Measurements from ENCODE around the gene BACE2.
A peak's percentile ranks its signal among the peaks of the same experiment; 100 is the strongest.
"Not testable (repeated sequence)": the region's sequence is repeated elsewhere in the genome, so short reads cannot be mapped to it uniquely, and the experiment has no call there.

The BACE2 gene

DNA sequence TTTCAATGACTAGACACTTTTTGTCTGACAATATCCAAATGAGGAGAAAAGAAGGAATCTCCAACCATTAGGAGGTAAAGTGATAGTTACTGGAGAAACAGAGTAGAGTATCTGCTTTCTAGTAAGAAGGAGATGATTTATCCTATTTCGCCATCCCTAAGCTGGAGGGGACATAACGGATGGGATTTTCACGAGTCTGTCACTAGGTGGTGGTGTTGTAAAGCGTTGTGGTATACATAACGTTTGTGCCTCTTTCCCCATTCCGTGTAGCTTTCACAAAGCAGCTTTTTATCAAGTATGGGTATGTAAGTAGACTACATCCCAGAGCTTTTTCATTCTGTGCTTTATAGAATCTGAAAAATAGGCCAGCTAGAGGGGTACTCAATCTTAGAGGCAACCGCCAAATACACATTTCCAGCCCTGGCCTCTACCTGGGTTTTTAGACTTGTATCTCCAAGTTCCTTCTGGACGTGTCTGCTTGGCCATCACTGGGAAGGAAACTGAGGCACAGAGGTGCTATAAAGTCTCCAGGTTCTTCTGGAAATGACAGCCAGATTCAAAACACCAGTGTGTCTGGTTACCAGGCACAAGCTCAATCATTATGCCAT lies 115.4 kb downstream of the BACE2 start:
- peak; percentile 79 to 89 for DNase-seq

DNA sequence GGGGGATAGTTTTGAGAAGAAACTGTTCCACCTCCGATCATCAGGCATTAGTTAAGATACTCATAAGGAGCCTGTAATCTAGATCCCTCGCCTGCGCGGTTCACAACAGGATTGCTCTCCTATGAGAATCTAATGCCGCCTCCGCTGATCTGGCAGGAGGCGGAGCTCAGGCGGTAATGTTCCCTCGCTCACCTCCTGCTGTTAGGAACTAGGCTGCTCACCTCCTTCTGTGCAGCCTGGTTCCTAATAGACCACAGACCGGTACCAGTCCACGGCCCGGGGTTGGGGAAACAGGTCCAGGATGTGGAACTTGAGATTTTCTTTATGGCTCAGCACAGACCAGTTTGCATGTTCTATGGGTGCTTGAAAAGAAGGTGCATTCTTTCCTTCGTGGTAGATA lies 121.5 kb downstream of the BACE2 start:
- DNase-seq: no peak

DNA sequence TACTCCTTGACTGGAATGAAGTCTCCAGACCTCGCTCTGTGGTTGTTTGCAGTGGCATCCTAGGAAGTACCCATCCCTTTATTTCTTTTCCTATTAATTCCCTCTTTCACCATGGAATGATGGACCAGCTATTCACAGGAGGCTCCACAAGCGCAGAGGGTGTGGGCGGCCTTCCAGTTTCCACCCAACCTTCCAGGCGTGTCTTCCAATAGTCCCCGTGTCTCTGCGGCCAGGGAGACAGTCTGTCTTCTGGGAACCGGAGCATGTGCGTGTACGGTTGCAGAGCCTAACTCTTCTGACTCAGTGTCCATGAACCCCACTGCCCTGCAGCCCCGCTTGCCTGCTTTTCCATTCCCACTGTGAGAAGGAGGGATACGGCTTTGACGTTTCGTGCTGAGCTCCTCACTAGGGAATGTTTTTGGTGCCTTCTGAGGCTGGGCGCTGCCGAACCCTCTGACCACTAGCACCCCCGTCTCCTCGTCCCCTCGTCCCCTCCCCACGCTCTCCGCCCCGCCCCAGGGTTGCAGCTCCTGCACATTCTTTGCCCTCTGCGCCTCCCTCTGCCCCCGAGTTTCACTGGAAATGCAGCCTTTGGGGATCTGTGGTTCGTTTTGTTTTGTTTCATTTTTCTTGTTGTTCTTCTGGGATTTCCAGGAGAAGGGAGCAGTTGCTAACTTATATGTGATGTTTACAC lies 122.3 kb downstream of the BACE2 start:
- no peak for DNase-seq

DNA sequence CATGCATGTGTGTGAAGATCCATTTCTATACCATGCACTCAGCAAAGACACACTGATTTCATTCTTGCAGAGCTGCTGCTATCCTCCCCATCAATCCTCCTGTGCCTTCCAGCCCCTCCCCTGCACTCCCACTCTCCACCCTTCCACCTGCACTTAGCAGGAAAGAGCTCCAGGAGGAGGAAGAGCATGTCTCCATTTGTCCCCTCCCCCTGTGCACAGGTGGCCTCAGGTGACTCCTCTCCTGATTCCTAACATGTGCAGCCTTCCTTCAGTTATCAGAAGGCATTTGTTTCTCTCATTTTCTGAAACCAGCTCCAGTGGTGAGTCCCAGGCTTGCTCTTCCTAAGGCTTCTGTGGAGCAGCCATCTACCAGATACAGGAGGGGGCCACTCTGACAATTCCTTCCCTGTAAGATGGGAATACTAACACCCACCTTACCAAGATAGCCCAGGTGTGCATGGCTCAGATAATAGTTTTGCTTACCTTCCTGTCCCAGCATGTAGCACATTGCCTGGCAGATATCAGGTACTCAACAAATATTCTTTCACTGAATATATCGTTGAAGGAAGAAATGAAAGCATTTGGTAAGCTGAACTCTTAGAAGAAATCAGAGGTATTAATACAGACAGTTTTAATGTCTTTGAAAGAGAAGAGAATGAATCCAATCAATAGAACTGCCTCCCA lies 126.7 kb downstream of the BACE2 start:
- no peak for DNase-seq

DNA sequence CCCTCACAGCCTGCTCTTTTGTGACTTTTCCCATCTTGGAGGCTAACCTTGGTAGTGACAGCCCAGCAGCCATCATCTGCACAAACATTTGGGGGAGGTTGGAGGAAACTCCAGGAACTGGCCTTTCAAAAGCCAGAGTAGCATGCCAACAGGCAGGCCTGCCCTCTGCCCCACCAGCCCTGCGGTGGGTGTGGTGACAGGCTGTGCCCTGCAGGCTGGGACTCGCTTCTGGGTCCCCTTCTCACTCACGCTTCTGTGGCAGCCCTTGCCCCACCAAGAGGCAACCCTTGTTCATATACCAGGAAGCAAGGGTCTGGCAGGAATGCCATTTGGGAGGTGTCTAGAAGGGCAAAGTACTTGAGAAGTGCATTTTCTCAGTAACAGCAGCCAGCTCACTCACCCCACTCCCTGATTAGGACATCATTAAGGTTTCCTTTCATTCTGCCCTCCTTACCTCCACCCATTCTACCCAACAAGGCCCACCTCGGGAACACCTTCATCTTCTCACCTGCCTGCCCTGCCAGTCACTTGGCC lies 127.8 kb downstream of the BACE2 start:
- DNase-seq: no peak

DNA sequence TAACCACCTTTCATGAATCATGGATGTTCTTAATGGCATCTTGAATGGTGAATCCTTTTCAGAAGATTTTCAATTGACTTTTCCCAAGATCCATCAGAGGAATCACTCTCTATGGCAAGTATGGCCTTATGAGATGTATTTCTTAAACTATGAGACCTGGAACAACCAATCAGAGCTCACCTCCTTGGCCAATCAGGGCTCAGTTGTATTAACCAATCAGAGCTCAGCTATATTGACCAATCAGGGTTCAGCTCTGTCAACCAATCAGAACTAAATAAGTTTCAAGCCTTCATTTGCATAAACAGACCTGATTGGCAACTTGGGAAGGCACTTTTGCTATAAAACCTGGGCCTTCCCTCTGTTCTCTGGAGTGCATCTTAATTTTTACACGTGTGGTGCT lies 135.0 kb downstream of the BACE2 start:
- no peak for DNase-seq

DNA sequence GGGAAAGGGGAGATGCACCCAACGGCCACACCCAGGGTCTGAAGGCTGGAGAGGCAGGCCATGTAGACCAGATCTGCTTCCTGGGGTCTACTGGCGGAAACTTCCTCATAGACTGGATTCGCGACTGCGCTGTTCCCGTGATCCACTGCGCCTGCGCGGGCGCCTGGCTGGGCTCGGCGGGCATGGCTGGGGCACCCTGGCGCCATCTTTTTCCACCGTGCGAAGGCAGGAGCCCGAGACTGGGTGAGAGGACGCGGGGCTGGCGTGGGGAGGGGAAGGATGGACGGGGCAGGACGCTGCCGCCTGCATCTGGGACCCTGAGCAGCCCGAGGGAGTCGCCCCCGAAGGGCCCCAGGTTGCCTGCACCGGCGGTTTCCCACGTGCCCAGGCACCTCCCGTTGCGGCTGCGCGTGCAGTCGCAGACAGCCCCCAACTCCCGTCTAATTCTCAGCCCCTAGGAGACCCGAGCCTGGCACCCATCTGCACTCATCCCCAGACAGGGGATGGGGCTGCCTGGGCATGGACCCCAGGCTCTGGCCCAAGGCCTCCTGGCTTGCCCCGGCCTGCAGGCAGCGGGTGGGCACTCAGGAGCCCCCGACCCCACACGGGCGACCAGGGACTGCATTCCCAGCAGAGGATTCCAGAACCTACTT lies 136.2 kb downstream of the BACE2 start:
- no peak for DNase-seq

DNA sequence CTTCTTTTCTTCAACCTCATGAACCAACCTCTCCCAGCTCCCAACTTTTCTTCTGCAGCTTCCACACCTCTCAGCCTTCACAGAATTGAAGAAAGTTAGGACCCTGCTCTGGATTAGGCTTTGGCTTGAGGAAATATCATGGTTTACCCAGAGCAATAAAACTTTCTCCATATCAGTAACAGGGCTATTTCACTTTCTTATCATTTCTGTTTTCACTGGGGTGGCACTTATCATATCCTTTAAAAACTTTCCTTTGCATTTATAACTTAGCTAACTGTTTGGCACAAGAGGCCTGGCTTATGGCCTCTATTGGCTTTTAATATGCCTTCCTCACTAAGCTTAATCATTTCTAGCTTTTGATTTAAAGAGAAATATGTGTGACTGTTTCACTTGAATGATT lies 139.3 kb downstream of the BACE2 start:
- DNase-seq: no peak

DNA sequence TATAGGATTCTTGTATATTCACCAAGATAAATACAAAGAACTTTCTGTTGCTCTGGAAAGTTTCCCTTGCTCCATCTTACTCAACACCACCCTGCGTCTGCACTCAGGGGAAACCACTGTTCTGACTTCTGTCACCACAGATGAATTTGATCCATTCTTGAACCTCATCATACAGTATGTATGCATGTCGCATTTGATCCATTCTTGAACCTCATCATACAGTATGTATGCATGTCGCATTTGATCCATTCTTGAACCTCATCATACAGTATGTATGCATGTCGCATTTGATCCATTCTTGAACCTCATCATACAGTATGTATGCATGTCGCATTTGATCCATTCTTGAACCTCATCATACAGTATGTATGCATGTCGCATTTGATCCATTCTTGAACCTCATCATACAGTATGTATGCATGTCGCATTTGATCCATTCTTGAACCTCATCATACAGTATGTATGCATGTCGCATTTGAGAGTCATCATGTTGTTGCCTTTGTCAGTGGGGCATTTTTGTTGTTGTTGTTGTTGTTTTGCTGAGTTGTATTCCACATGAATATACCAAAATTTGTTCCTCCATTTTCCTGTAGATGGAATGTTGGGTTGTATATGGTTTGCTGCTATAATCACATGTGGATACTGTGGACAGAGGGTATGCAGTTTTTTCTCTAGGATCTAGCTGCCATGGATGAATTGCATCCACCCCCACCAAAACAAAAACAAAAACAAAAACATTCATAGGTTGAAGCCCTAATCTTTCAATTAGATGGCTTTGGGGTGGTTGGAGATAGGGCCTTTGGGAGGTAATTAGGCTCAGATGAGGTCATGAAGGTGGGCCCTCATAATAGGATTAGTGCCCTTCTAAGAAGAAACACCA lies 145.6 kb downstream of the BACE2 start:
- DNase-seq: not testable (repeated sequence)

DNA sequence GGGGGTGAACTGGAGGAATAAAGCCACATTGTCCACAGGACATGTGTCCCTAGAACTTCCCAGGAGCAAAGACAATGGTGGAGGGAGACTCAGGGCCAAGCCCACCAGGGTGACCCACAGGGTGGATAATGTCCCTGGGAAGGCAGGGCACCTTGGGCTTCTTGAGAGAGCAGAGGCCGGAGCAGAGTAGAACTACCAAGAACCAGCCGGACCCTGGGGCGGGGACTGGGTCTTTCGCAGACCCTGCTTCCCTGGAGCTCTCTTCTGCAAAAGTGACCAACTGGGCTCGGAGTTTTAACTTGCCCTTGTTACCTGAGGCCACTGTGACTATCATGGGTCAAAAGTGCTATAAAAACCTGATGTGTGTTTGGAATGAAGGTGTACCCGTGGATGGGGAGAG lies 147.8 kb downstream of the BACE2 start:
- DNase-seq: no peak

DNA sequence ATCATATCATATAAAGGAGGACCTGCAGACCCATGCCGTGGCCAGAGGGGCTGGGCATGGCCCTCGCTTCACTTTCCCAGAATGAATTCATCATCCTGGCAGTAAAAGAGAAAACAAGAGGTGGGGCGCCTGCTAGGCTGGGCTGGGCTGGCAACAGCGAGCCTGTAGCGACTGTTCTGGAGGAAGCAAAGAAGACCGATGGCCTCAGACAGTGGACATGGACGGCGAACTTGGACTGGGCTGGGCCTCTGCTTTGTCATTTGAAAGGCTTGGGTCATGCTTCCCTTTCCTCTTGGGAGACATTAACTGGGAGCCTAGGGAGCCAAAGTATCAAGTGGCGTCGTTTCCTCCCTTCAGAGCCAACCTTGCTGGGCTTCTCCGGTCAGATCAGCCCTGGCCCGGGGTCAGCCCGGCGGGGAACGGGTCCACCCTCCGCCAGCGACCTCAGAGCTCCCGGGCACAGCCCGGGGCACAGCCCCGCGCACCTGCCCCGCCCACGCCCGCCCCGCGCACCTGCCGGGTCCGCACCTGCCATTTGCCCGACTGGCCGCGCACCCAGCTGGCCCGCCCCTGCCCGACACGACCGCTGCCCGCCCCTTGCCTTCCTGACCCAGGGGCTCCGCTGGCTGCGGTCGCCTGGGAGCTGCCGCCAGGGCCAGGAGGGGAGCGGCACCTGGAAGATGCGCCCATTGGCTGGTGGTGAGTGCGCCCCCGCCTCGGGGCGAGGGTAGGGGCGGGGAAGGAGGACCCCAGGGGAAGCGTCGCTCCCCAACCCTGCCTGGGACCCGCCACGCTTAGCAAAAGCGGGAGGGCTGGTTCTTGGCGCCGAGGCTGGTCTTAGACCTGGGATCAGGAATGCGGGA lies 148.5 kb downstream of the BACE2 start, which contains the start of gene FAM3B:
Gene FAM3B, plus strand, starts transcription at position 602 of the 863 bp plus-strand sequence. Its CDS starts 79 bp downstream, at position 681.
- DNase-seq: no peak

DNA sequence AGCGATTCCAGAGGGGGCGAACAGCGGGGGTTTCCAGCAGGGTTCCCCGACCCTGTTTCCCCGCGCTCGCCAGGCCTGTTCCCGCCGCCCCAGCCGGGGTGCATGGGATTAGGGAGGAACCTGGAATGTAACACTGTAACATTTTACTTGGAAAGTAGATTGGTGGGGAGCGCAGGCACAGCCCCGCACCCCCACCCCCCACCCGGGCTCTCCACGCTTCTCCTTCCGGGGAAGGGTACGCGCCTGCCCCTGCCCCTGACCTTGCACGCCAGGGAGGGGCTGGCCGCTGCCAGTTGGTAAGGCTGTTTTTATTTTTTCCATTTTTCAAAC lies 149.1 kb downstream of the BACE2 start:
- DNase-seq: no peak

DNA sequence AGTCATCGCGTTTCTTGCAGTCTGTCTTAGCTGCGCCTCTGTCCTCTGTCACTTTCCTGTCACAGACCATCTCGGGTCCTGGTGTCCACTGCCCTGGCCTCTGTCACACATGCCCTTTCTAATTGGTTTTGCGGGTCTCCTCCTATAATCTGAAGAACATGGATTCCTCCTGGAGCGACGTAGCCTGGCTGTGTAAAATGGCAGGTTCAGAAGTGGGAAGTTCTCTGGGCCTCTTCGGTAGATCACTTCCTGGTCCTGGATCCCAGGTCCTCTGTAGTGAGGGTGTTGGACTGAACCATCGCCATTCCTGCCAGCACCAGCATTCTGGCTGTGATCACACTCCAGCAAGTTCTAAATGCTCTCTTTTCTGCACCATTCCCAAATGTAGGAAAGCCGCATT lies 149.5 kb downstream of the BACE2 start:
- DNase-seq: no peak

DNA sequence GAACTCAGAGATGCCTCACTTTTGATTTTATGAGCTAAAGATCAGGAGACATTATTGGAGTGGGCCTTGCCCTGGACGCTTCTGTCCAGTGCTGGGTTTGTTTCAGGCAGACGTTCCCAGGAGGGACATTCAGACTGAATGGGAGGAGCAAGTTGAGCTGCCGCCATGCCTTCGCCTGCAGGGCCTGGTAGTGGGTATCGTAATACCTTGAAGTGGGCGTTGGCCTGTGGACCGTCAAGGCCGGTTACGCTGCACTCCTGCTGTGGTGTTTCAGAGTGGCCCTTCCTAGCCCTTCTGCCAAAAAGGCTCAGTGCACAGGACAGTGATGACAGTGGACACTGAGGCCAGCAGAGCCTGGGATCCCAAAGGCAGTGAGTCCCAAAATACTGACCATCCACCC lies 150.3 kb downstream of the BACE2 start:
- no peak for DNase-seq

DNA sequence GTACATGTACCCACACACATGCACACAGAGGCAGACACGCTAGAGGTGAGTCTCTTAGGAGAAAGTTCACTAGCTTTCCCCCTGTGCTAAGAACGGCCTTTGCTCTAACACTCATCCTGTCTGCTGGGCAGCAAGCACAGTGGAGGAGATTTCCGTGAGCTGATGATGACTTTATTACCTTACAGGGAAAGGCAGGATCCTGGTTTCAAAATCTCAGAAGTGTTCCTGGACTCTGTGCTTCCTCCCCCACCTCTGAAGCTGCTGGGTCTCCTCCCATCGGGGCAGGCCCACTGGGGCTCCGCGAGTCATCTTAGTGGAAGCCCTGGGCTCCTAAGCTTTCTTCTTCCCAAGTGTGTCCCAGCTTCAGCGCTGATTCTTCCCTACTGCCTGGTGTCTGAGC lies 151.3 kb downstream of the BACE2 start:
- DNase-seq: no peak

DNA sequence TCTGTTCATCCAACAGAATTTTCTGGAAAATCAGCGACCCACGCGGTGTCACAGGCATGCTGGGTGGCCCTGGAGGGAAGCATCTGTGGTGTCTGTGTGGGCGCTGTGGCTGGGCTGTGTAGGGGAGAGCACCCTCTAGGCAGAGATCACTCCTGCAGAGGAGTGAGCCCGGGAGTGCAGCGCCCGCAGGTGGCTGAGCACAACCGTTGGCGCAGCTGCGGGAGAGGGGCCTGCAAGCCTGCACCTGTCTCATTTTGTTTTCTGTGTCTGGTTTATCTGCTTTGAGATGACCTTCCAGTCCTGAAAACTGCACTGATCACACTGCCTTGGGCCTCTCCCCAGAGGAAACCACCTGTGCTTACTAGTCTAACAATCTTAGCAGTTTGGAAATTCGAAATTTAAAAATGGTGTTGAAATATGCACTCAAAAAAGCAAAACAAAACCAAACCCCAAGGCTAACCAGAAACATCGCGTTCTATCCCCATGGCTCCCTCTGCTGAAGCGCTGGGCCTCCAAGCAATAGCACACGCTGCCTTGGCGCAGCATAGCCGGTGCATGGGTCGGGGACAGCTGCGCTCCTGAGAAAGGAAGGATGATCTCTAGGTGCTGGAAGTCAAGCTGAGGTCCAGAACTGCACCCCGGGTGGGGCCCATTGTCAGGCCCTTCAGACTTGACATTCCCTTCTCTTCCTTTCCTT lies 153.4 kb downstream of the BACE2 start:
- no peak for DNase-seq

DNA sequence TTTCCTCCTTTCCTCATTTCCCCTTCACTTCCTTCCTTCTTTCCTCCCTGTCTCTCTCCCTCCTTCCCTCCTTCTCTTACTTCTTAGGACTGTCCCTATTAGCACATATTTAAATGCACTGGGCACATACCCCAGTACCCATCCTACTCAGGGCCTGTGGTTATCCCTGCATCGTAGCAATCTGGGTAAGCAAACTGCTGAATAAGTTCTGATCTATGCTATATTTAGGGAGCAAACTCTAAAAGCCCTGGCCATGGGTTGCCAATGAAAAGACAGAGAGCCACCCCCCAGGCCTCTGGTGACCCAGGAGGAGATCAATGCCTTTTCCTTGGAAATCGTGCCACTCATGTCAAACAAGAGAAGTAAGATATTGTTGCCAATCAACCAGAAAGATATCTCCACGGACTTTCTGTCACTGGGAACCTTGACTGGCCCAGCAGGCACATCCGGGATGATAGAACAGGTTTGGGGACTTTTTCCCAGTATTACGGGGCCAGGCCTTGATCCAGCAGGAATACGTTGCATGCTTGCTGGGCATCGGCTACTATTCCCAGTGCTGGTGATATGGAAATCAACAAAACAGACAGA lies 154.0 kb downstream of the BACE2 start:
- no peak for DNase-seq

DNA sequence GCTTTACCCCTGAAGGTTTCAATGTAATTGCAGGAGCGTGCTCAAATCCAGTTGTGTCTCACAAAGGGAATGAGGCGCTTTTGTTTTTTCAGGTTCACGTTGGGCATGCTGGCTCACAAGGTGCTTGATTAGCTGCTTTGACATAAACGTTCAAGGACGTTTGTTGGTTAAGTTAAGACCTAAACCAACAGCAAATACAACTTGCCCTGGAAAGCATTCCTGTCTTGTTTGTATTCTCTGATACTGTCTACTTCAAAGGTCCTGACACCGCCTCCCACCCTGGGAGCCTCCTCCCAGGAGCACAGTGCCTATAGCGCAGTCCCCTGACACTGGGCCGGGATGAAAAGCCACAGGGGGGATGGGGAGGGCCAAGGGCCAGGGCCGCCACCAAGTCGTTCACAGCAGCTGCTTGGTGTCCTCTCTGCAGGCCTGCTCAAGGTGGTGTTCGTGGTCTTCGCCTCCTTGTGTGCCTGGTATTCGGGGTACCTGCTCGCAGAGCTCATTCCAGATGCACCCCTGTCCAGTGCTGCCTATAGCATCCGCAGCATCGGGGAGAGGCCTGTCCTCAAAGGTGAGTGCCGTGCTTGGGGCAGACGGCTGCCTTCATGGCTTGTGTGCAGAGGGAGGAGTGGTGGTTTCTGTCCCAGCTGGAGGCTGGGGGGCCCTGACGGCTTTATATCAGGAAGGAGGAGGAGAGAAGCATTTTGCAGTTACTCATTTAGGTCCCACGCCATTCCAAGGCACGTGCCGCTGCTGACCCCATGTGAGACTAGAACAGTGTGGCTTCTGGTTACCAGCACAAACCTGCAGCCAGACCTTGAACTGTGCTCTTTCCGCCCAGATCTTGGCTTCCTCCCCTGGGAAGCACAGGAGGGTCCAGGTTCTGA lies 154.8 kb downstream of the BACE2 start:
- no peak for DNase-seq
